Right lobe of liver (tissue), 4 donors: Measurements from ENCODE around the gene GPR180.

ENCODE experiments used
- CTCF ChIP-seq, 4 donors: fragments of 200-600 bp in 3 of 4; fragments of 450-650 bp in 1 of 4; IDR thresholded peaks; one replicate each; pipeline versions ENCODE4 v1.5.1 to v1.8.0; 2016 to 2022; ENCODE audit warnings: antibody characterized with exemption in 4 of 4, mild to moderate bottlenecking in 2 of 4
- POLR2A ChIP-seq: fragments of 450-650 bp; IDR thresholded peaks from one replicate; pipeline ENCODE4 v1.6.1; 2017; ENCODE audit warnings: antibody characterized with exemption, mild to moderate bottlenecking
- donor health status: DM: no; HTN: no; CAD: no.
- donor health status: DM: no; HTN: no; CAD: no.
- donor health status: DM: no; HTN: yes; CAD: no.

GRCh38 chr13:94662274-94662945 is 60.8 kb downstream of the GPR180 start:
- TF ChIP-seq CTCF (IDR thresholded peaks at IDR 0.05) = no peak
- no peak for TF ChIP-seq POLR2A
